Measurements from ENCODE around the gene ELF5.

ELF5 gene

GRCh38 chr11:34522188-34522587, 8.6 kb upstream of the ELF5 start:
- Histone ChIP-seq H3K4me1 (ENCODE audit: insufficient read depth, low read length, severe bottlenecking) (no peaks in the 10 kb centered on the region), H3K9me2 (ENCODE audit: low read depth, low read length) (no peaks in the 10 kb centered on the region), H3K27me3 (ENCODE audit: insufficient read depth, low read length) (no peaks in the 10 kb centered on the region), H3K4me3 (ENCODE audit: low read depth, low read length, poor library complexity, severe bottlenecking) (no peak overlapping the region), H3F3A (ENCODE audit: insufficient read depth, low read length) (no peaks in the 10 kb centered on the region), H3K4me2 (ENCODE audit: low read length) (no peak overlapping the region), H3K79me2 (ENCODE audit: insufficient read depth, low read length) (no peaks in the 10 kb centered on the region), H3K27ac (ENCODE audit: low read depth, low read length, poor library complexity, severe bottlenecking) (no peak overlapping the region), H3K36me3 (ENCODE audit: insufficient read depth, low read length) (no peaks in the 10 kb centered on the region), H2AFZ (ENCODE audit: low read length) (no peak overlapping the region), H3K9ac (ENCODE audit: low read length) (no peak overlapping the region), H3K9me3 (ENCODE audit: low read length) (no peaks in the 10 kb centered on the region), H4K20me1 (ENCODE audit: insufficient read depth, low read length) (no peaks in the 10 kb centered on the region)
- TF ChIP-seq, protein P1, sequence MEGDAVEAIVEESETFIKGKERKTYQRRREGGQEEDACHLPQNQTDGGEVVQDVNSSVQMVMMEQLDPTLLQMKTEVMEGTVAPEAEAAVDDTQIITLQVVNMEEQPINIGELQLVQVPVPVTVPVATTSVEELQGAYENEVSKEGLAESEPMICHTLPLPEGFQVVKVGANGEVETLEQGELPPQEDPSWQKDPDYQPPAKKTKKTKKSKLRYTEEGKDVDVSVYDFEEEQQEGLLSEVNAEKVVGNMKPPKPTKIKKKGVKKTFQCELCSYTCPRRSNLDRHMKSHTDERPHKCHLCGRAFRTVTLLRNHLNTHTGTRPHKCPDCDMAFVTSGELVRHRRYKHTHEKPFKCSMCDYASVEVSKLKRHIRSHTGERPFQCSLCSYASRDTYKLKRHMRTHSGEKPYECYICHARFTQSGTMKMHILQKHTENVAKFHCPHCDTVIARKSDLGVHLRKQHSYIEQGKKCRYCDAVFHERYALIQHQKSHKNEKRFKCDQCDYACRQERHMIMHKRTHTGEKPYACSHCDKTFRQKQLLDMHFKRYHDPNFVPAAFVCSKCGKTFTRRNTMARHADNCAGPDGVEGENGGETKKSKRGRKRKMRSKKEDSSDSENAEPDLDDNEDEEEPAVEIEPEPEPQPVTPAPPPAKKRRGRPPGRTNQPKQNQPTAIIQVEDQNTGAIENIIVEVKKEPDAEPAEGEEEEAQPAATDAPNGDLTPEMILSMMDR (IDR thresholded peaks at IDR 0.05; ENCODE audit: low read length): no peak
- no peak for TF ChIP-seq EZH2 (IDR thresholded peaks at IDR 0.05; ENCODE audit: borderline replicate concordance, low read length)

GRCh38 chr11:34521265-34521664, 7.7 kb upstream of the ELF5 start:
- H3K9me3 ChIP-seq (ENCODE audit: low read length): no peaks in the 10 kb centered on the region
- no peaks in the 10 kb centered on the region for H3F3A ChIP-seq (ENCODE audit: insufficient read depth, low read length)
- TF ChIP-seq, protein P1 (IDR thresholded peaks at IDR 0.05; ENCODE audit: low read length): no peak
- TF ChIP-seq EZH2 (IDR thresholded peaks at IDR 0.05; ENCODE audit: borderline replicate concordance, low read length): no peak
- no peaks in the 10 kb centered on the region for H3K4me1 ChIP-seq (ENCODE audit: insufficient read depth, low read length, severe bottlenecking)
- no peaks in the 10 kb centered on the region for H3K27me3 ChIP-seq (ENCODE audit: insufficient read depth, low read length)
- H3K79me2 ChIP-seq (ENCODE audit: insufficient read depth, low read length): no peaks in the 10 kb centered on the region
- H3K4me3 ChIP-seq (ENCODE audit: low read depth, low read length, poor library complexity, severe bottlenecking): no peak overlapping the region
- H2AFZ ChIP-seq (ENCODE audit: low read length): no peak overlapping the region
- H3K27ac ChIP-seq (ENCODE audit: low read depth, low read length, poor library complexity, severe bottlenecking): no peak overlapping the region
- no peaks in the 10 kb centered on the region for H3K36me3 ChIP-seq (ENCODE audit: insufficient read depth, low read length)
- H3K9ac ChIP-seq (ENCODE audit: low read length): no peak overlapping the region
- H3K9me2 ChIP-seq (ENCODE audit: low read depth, low read length): no peaks in the 10 kb centered on the region
- H3K4me2 ChIP-seq (ENCODE audit: low read length): no peak overlapping the region
- no peaks in the 10 kb centered on the region for H4K20me1 ChIP-seq (ENCODE audit: insufficient read depth, low read length)

DNA sequence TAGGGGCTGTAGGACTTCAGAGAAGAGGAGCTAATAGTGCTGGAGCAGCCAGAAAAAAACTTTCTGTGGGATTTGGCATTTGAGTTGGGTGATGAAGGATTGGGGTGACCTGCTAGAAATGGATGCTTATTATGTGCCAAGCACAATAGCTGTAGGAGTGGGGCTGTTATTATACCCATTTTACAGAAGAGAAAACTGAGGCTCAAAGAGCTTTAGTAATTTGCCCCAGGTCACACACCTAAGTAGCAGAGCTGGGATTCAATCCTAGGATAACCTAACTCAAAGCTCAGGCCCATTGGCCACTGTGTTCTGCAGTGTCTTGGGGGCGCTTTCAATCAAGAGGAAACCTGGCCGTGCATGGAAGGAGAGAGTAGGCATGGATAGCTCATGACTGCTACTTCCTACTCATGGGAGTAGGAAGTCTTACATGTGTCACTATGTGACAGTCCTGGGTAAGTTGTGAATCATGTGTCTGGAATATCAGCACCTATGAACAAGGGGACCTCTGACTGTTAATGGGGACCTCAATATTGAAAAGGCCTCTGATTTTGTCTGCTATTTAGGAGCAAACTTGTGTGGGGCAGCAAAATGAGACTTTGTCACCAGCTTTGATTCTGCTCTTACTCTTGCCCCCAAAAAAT, 6.1 kb upstream of the ELF5 start:
- H2AFZ ChIP-seq (ENCODE audit: low read length): no peak overlapping the region
- H3K9me3 ChIP-seq (ENCODE audit: low read length): no peaks in the 10 kb centered on the region
- no peak overlapping the region for H3K4me3 ChIP-seq (ENCODE audit: low read depth, low read length, poor library complexity, severe bottlenecking)
- no peaks in the 10 kb centered on the region for H3K4me1 ChIP-seq (ENCODE audit: insufficient read depth, low read length, severe bottlenecking)
- no peaks in the 10 kb centered on the region for H4K20me1 ChIP-seq (ENCODE audit: insufficient read depth, low read length)
- H3K9me2 ChIP-seq (ENCODE audit: low read depth, low read length): no peaks in the 10 kb centered on the region
- H3K27ac ChIP-seq (ENCODE audit: low read depth, low read length, poor library complexity, severe bottlenecking): no peak overlapping the region
- no peaks in the 10 kb centered on the region for H3F3A ChIP-seq (ENCODE audit: insufficient read depth, low read length)
- no peak overlapping the region for H3K4me2 ChIP-seq (ENCODE audit: low read length)
- no peaks in the 10 kb centered on the region for H3K79me2 ChIP-seq (ENCODE audit: insufficient read depth, low read length)
- no peak overlapping the region for H3K9ac ChIP-seq (ENCODE audit: low read length)
- H3K27me3 ChIP-seq (ENCODE audit: insufficient read depth, low read length): no peaks in the 10 kb centered on the region
- no peaks in the 10 kb centered on the region for H3K36me3 ChIP-seq (ENCODE audit: insufficient read depth, low read length)
- no peak for TF ChIP-seq EZH2 (IDR thresholded peaks at IDR 0.05; ENCODE audit: borderline replicate concordance, low read length)
- TF ChIP-seq, protein P1 (IDR thresholded peaks at IDR 0.05; ENCODE audit: low read length): no peak

Data from OCI-LY1 (cell line).